Thymus (tissue), 11 donors: Measurements from ENCODE around the gene SAA4. TPM values are rescaled to one million over a fixed set of nuclear protein-coding genes. Genes with fewer than 3 reads are reported as not detected.

Experiments
- DNase-seq, 9 donors: peaks; one replicate each; pipeline ENCODE4 v3.0.0-alpha.2; 2013; ENCODE audit warnings: low spot score in 9 of 9, low read depth in 6 of 9, missing footprints in 1 of 9
- H3K27ac ChIP-seq, 2 donors: one replicate each; pipeline ENCODE4 v1.5.1; 2013; ENCODE audit warnings: control low read depth in 1 of 2, low read depth in 1 of 2, low read length in 1 of 2, mild to moderate bottlenecking in 1 of 2, moderate library complexity in 1 of 2
- H3K27me3 ChIP-seq, 2 donors: one replicate each; pipeline ENCODE4 v1.5.1; 2013; ENCODE audit warnings: low read length in 1 of 2; ENCODE audit not compliant: control insufficient read depth in 2 of 2, insufficient read depth in 1 of 2
- H3K36me3 ChIP-seq, 2 donors: one replicate each; pipeline ENCODE4 v1.5.1; 2013; ENCODE audit warnings: low read length in 1 of 2, mild to moderate bottlenecking in 1 of 2, moderate library complexity in 1 of 2; ENCODE audit not compliant: control insufficient read depth in 2 of 2, insufficient read depth in 2 of 2
- H3K4me1 ChIP-seq, 2 donors: one replicate each; pipeline ENCODE4 v1.5.1; 2013; ENCODE audit warnings: low read length in 2 of 2; ENCODE audit not compliant: control insufficient read depth in 2 of 2, insufficient read depth in 2 of 2
- H3K4me3 ChIP-seq, 2 donors: one replicate each; pipeline ENCODE4 v1.5.1; 2013; ENCODE audit warnings: low read length in 2 of 2, control low read depth in 1 of 2, mild to moderate bottlenecking in 1 of 2
- H3K9me3 ChIP-seq, 2 donors: one replicate each; pipeline ENCODE4 v1.5.1; 2013; ENCODE audit warnings: low read length in 1 of 2, mild to moderate bottlenecking in 1 of 2; ENCODE audit not compliant: control insufficient read depth in 2 of 2, insufficient read depth in 1 of 2
- WGBS: extraction: QIAGEN DNeasy Blood & Tissue Kit; methylation state at CpG from one replicate; pipeline ENCODE4 v1.1.7; 2013; 5-methylcytosine and 5-hydroxymethylcytosine counted together
- polyA plus RNA-seq: library from polyadenylated mRNA; stranded (reverse); fragments of 200-250 nt; gene quantifications from one replicate; pipeline ENCODE4 v1.2.3, GENCODE V29; 2013
- total RNA-seq: library from RNA; stranded (reverse); fragments of 120-200 nt; gene quantifications from one replicate; pipeline ENCODE4 v1.2.4, GENCODE V29; 2013
- donor health status: healthy.

SAA4 gene
- total and polyA plus RNA-seq, 2 donors: 0.61 to 19.4 TPM

DNA sequence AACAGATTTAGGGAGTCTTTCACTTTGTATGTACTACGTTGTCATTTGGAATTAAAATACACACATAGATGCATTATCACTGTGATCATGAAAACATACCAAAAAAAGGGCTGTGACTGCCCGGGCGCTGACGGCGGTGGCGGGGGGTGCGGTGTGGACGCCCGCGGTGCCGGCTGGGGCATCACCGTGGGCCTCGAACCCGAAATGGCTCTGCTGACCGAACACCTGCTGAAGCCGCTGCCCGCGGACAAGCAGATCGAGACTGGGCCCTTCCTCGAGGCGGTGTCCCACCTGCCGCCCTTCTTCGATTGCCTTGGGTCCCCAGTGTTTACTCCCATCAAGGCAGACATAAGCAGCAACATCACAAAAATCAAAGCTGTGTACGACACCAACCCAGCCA lies 47.8 kb downstream of the SAA4 start:
- no peak overlapping the region for H3K27ac ChIP-seq
- H3K27me3 ChIP-seq: no peaks in the 10 kb centered on the region
- 97% methylated on average over 24 of the region's 24 CpGs for WGBS
- no peaks in the 10 kb centered on the region for H3K4me1 ChIP-seq
- H3K36me3 ChIP-seq: no peaks in the 10 kb centered on the region
- no peak overlapping the region for H3K4me3 ChIP-seq
- DNase-seq: no peak
- no peaks in the 10 kb centered on the region for H3K9me3 ChIP-seq

Other genes with a start within 250 kb of the SAA4 start
- 52.8 TPM for gene SERGEF, start 223.8 kb downstream of the SAA4 start, total RNA-seq
- gene SERGEF, start 223.8 kb downstream of the SAA4 start, polyA plus RNA-seq: 84.2 TPM
- gene TPH1, start 190.5 kb downstream of the SAA4 start, total RNA-seq: 0.24 TPM
- 0.75 TPM for gene TPH1, start 190.5 kb downstream of the SAA4 start, polyA plus RNA-seq
- 25.9 TPM for gene SAAL1, start 130.7 kb downstream of the SAA4 start, total RNA-seq
- 19.4 TPM for gene SAAL1, start 130.7 kb downstream of the SAA4 start, polyA plus RNA-seq
- gene MRGPRX3, start 104.2 kb downstream of the SAA4 start, total RNA-seq: not detected
- gene MRGPRX3, start 104.2 kb downstream of the SAA4 start, polyA plus RNA-seq: 0.05 TPM
- gene MRGPRX4, start 64.0 kb downstream of the SAA4 start, total RNA-seq: not detected
- 0.07 TPM for gene MRGPRX4, start 64.0 kb downstream of the SAA4 start, polyA plus RNA-seq
- gene SAA2, start 11.9 kb upstream of the SAA4 start, total RNA-seq: 7.9 TPM
- gene SAA2, start 11.9 kb upstream of the SAA4 start, polyA plus RNA-seq: 605 TPM
- gene SAA1, start 29.5 kb upstream of the SAA4 start, total RNA-seq: 19.0 TPM
- gene SAA1, start 29.5 kb upstream of the SAA4 start, polyA plus RNA-seq: 1,843 TPM
- 29.7 TPM for gene HPS5, start 85.3 kb upstream of the SAA4 start, total RNA-seq
- gene HPS5, start 85.3 kb upstream of the SAA4 start, polyA plus RNA-seq: 20.2 TPM
- gene GTF2H1, start 85.8 kb upstream of the SAA4 start, total RNA-seq: 38.9 TPM
- gene GTF2H1, start 85.8 kb upstream of the SAA4 start, polyA plus RNA-seq: 35.4 TPM
- 581 TPM for gene LDHA, start 157.8 kb upstream of the SAA4 start, total RNA-seq
- gene LDHA, start 157.8 kb upstream of the SAA4 start, polyA plus RNA-seq: 364 TPM
- gene LDHC, start 175.5 kb upstream of the SAA4 start, total RNA-seq: not detected
- gene LDHC, start 175.5 kb upstream of the SAA4 start, polyA plus RNA-seq: 0.16 TPM
- gene LDHAL6A, start 219.1 kb upstream of the SAA4 start, total RNA-seq: not detected
- gene LDHAL6A, start 219.1 kb upstream of the SAA4 start, polyA plus RNA-seq: 0.07 TPM